AG09319 (cell line): ENCODE results near the gene FIBP.

Source experiments
- DNase-seq: peaks from one replicate; pipeline ENCODE4 v3.0.0-alpha.2; 2010; ENCODE audit warnings: low read depth; ENCODE audit errors: extremely low read depth
- CTCF ChIP-seq: IDR thresholded peaks from 2 replicates; pipeline ENCODE4 v1.5.1; 2011; ENCODE audit warnings: low read depth, mild to moderate bottlenecking, inconsistent platforms, low read length, moderate library complexity

Gene FIBP

DNA sequence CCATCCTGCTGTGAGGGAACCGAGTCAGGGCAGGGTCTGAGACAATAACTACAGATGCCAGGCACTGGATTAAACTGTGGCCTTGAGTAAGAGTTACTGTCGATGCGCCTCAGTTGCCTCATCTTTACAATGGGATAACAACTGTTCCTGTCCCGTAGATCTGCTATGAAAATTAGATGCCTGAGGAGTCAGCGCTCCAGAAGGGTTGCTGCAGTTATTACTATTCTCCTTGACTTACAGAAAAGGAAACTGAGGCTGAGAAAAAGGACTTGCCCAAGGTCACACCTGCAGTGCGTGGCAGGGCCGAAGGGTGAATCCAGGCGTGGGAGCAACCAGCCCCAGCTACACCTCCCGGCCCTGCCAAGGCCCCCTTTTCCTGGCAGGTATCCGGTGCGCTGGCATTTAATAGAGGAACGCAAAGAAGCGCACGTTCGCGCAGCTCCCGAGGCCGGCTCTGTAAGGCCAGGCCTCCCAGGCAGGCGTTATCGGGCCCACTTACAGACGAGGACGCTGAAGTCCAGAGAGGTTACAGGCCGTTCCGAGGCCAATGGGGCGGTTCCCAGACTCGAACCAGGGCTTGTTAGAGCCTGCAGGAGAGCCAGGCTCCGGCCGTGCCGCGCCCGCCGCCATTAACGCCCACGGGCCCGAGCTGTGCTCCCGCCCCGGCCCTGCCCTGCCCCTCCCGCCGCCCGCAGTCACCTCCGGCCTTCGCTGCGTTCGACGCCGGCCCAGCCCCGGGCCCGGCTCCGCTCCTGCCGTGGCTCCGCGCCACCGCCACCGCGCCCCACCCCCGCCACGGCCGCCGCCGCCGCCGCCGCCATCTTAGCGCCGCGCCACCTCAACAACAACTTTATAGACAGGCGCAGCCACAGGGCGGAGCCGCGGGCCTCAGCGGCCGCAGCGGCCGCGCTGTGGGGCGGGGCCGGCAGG, 30.2 kb upstream of the FIBP start, which contains the start of gene C11orf68:
Gene C11orf68, minus strand, starts transcription at position 852 of the 930 bp plus-strand sequence. Its CDS starts 31 bp downstream, at position 821.
- DNase-seq: no peak
- TF ChIP-seq CTCF: no peak

DNA sequence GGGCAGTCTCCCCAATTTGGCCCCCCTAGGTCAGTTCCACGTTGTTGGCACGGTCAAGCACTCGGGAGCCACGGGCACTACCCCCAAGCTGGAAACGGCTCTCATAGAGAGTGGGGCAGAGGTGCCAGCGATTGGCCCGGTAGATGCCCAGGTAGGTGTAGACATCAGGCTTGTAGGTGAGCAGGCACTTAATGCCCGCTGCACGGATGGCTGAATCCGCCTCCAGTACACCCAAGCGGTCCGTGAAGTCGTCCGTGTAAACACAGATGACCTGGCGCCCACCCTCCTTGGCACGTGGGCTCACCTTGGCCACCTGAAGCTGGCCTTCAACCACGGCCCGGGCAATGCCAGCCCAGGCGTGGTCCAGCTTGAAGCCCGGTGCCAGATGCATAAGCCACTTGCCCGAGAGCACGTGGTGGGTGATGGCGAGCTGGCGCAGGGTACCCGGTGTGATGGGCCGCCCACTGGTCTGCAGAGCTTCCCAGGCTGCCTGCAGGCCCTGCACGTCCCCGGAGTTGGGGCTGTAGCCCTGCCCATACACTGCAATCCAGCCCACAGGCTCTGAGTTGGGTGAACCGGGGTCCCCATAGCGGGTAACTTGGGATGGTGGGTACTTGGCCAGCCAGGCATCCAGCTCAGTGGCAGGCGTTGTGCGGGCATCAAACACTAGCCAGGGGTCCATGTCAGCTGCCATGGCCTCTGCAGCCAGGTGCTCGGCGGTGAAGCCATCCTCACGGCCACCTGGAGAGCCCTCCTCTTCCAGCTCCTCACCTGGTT, 29.4 kb upstream of the FIBP start:
- no peak for TF ChIP-seq CTCF
- no peak for DNase-seq

GRCh38 chr11:65917077-65917433, 28.8 kb upstream of the FIBP start:
- no peak for TF ChIP-seq CTCF
- DNase-seq: no peak

DNA sequence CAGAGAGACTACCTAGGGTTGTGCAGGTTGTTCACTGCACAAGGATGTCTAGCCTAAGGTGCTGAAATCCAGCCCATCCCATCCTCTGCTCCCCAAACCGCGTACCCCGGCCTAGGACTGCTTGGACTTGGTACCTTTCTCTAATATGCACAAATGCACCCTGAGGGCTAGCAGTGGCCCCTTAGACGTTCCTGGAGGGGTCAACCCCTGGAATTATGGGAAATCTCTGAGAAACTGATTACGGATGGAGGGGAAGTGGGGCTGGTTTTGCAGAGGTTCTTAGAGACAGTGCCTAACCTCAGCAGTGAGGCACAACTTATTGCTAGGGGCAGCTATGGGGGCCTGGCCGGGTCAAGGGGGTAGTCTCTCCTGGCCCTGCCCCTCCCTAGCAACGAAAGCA, 28.1 kb upstream of the FIBP start:
- DNase-seq: no peak
- TF ChIP-seq CTCF: no peak

- peak; percentile 94 for DNase-seq
- no peak for TF ChIP-seq CTCF
Observed at GRCh38 chr11:65915821-65916251, 27.6 kb upstream of the FIBP start.

DNA sequence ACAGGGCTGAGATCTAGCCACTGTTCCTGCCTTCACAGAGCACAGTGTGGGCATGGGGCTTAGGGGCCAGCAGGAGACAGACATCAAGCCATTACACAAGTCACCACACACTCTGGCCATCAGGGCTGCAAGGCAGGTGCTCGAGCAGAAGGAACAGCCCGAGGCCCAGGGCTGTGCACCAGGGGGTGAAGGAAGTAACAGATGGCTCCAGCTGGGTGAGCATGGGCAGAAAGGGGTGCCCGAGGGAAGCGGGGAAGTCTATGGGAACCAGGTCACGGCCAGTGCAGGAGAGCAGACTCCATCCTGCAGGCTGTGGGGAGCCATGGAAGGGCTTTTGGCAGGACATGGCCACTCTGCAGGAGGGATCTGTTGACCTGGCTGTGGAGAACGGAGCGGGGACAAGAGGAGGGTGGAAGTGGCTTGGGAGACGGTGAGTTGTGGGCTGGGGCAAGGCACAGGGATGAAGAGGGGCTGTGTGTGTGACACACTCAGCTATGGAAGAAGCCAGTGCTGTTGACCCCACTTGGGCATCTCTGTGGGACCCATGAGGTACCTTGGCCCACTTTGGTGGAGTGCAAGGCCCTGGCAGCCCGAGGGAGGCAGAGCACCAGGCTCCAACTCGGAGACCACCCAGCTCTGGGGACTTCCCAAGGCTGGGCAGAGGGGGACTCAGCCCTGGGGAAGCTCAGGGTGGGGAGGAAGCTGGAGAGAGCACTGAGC, 27.0 kb upstream of the FIBP start:
- no peak for TF ChIP-seq CTCF

More for the DNA sequence above, 27.0 kb upstream of the FIBP start:
- DNase-seq: no peak
